ENCODE data around the gene SCAF4.

SCAF4 gene

DNA sequence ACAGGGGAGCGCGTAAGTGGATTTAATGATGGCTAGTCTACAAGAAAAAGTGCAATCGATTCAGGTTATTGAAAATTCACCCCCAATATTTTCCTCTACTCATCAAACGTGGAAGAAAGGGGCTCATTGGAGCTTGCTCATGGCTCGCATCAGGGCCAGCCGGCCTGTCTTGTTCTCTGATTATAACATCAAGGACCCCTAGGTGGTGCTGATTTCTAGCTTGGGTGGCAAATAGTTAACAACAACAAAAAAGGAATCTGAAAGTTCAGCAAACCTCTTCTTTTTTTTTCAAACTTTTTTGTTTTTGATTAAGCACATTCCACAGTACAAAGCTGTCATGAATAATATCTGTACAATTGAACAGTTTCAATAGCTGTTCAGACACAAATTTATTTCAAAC is 108.3 kb downstream of the SCAF4 start:
- Mint-ChIP-seq H3K27ac (no peak overlapping the region), H3K27me3 (ENCODE audit: low read depth) (no peaks in the 10 kb centered on the region), H3K4me1 (no peaks in the 10 kb centered on the region), H3K9me3 (peaks cover 3% of the 10 kb centered on the region), H3K36me3 (ENCODE audit: low read depth) (no peaks in the 10 kb centered on the region), H3K4me3 (no peak overlapping the region)
- TF ChIP-seq, protein P1, sequence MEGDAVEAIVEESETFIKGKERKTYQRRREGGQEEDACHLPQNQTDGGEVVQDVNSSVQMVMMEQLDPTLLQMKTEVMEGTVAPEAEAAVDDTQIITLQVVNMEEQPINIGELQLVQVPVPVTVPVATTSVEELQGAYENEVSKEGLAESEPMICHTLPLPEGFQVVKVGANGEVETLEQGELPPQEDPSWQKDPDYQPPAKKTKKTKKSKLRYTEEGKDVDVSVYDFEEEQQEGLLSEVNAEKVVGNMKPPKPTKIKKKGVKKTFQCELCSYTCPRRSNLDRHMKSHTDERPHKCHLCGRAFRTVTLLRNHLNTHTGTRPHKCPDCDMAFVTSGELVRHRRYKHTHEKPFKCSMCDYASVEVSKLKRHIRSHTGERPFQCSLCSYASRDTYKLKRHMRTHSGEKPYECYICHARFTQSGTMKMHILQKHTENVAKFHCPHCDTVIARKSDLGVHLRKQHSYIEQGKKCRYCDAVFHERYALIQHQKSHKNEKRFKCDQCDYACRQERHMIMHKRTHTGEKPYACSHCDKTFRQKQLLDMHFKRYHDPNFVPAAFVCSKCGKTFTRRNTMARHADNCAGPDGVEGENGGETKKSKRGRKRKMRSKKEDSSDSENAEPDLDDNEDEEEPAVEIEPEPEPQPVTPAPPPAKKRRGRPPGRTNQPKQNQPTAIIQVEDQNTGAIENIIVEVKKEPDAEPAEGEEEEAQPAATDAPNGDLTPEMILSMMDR (IDR thresholded peaks at IDR 0.05; ENCODE audit: unreplicated experiment in 3 of 3): peak in 2 of 3 experiments; percentile 11 to 26

DNA sequence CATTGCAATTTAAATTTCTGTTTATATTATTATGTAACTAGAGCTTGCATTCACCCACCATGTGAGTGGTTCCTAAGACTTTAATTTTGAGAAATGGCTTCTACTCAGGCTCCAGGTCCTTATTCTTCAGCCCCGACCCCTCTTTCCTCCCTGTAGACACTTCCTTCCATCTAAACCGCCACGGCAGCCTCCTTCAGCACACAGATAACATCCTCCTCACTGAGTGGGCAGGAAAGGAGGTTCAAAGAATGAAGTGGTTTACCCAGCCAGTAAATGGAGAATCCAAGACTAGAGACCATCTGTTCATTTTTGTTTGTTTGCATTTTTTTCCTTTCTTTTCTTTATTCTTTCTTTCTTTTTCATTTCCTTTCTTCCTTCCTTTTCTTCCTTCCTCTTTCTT is 109.5 kb downstream of the SCAF4 start:
- TF ChIP-seq, protein P1 (IDR thresholded peaks at IDR 0.05; ENCODE audit: unreplicated experiment in 3 of 3): no peak
- peaks cover 3% of the 10 kb centered on the region for H3K9me3 Mint-ChIP-seq
- no peak overlapping the region for H3K4me3 Mint-ChIP-seq
- no peak overlapping the region for H3K27ac Mint-ChIP-seq
- no peaks in the 10 kb centered on the region for H3K36me3 Mint-ChIP-seq (ENCODE audit: low read depth)
- H3K4me1 Mint-ChIP-seq: no peaks in the 10 kb centered on the region
- H3K27me3 Mint-ChIP-seq (ENCODE audit: low read depth): no peaks in the 10 kb centered on the region

Measured in nephron (organoid).